ENCODE results near the gene ADGRB2.

ADGRB2 gene

GRCh38 chr1:31802190-31803150, 38.3 kb upstream of the ADGRB2 start:
- no peak overlapping the region for H3K4me3 ChIP-seq (ENCODE audit: low read depth, low read length)
- H3K79me1 ChIP-seq (ENCODE audit: low read length): peaks cover 5% of the 10 kb centered on the region
- H2AFZ ChIP-seq (ENCODE audit: insufficient read depth, low read length, poor library complexity): no peak overlapping the region
- no peak overlapping the region for H3K9ac ChIP-seq (ENCODE audit: low read length)
- no peaks in the 10 kb centered on the region for H3K36me3 ChIP-seq (ENCODE audit: control insufficient read depth in 1 of 2, insufficient read depth in 2 of 2, low read length in 2 of 2)
- peaks cover 4 to 13% of the 10 kb centered on the region in 2 experiments for H3K4me1 ChIP-seq (ENCODE audit: control insufficient read depth in 1 of 2, insufficient read depth in 2 of 2, low read length in 2 of 2)
- WGBS (ENCODE audit: extremely low coverage, insufficient coverage, insufficient read length): no CpG with 5 or more reads among the region's 13 CpGs
- no peak overlapping the region for H2BK5ac ChIP-seq (ENCODE audit: low read depth, low read length, poor library complexity)
- H2BK120ac ChIP-seq (ENCODE audit: insufficient read depth, low read length, poor library complexity): no peak overlapping the region
- DNase-seq: no peak
- no peak overlapping the region for H3K14ac ChIP-seq (ENCODE audit: low read length)
- no peak overlapping the region for H3K23ac ChIP-seq (ENCODE audit: low read length)
- H2BK12ac ChIP-seq (ENCODE audit: low read length): no peak overlapping the region
- H4K91ac ChIP-seq (ENCODE audit: low read depth, low read length): no peak overlapping the region
- no peaks in the 10 kb centered on the region for H3K27me3 ChIP-seq (ENCODE audit: insufficient read depth, low read length)
- no peak overlapping the region for H3K27ac ChIP-seq (ENCODE audit: low read depth, low read length)
- no peak overlapping the region for H2AK5ac ChIP-seq (ENCODE audit: low read length)
- H3K18ac ChIP-seq (ENCODE audit: low read length): no peak overlapping the region
- no peak overlapping the region for H4K12ac ChIP-seq (ENCODE audit: low read depth, low read length)
- no peak overlapping the region for H4K8ac ChIP-seq (ENCODE audit: low read depth, low read length)
- H3K9me3 ChIP-seq (ENCODE audit: insufficient read depth, low read depth, low read length): no peaks in the 10 kb centered on the region
- H3K79me2 ChIP-seq (ENCODE audit: control insufficient read depth, insufficient read depth, low read length, poor library complexity): no peaks in the 10 kb centered on the region
- no peak overlapping the region for H3K4me2 ChIP-seq (ENCODE audit: low read length)
- no peak overlapping the region for H3K4ac ChIP-seq (ENCODE audit: low read depth, low read length)

GRCh38 chr1:31801458-31801857, 37.3 kb upstream of the ADGRB2 start:
- no peak overlapping the region for H2BK5ac ChIP-seq (ENCODE audit: low read depth, low read length, poor library complexity)
- no peak overlapping the region for H2AK5ac ChIP-seq (ENCODE audit: low read length)
- H3K18ac ChIP-seq (ENCODE audit: low read length): no peak overlapping the region
- no peak overlapping the region for H4K8ac ChIP-seq (ENCODE audit: low read depth, low read length)
- H3K79me2 ChIP-seq (ENCODE audit: control insufficient read depth, insufficient read depth, low read length, poor library complexity): no peaks in the 10 kb centered on the region
- no peaks in the 10 kb centered on the region for H3K36me3 ChIP-seq (ENCODE audit: control insufficient read depth in 1 of 2, insufficient read depth in 2 of 2, low read length in 2 of 2)
- WGBS (ENCODE audit: extremely low coverage, insufficient coverage, insufficient read length): no CpG with 5 or more reads among the region's 1 CpG
- no peak for DNase-seq
- no peaks in the 10 kb centered on the region for H3K27me3 ChIP-seq (ENCODE audit: insufficient read depth, low read length)
- H3K27ac ChIP-seq (ENCODE audit: low read depth, low read length): no peak overlapping the region
- H3K4me3 ChIP-seq (ENCODE audit: low read depth, low read length): no peak overlapping the region
- no peak overlapping the region for H3K14ac ChIP-seq (ENCODE audit: low read length)
- peaks cover 4 to 13% of the 10 kb centered on the region in 2 experiments for H3K4me1 ChIP-seq (ENCODE audit: control insufficient read depth in 1 of 2, insufficient read depth in 2 of 2, low read length in 2 of 2)
- no peak overlapping the region for H3K4ac ChIP-seq (ENCODE audit: low read depth, low read length)
- H3K4me2 ChIP-seq (ENCODE audit: low read length): no peak overlapping the region
- no peak overlapping the region for H2BK12ac ChIP-seq (ENCODE audit: low read length)
- no peak overlapping the region for H2AFZ ChIP-seq (ENCODE audit: insufficient read depth, low read length, poor library complexity)
- H4K91ac ChIP-seq (ENCODE audit: low read depth, low read length): no peak overlapping the region
- H4K12ac ChIP-seq (ENCODE audit: low read depth, low read length): no peak overlapping the region
- H3K9me3 ChIP-seq (ENCODE audit: insufficient read depth, low read depth, low read length): no peaks in the 10 kb centered on the region
- H3K79me1 ChIP-seq (ENCODE audit: low read length): peaks cover 5% of the 10 kb centered on the region
- no peak overlapping the region for H2BK120ac ChIP-seq (ENCODE audit: insufficient read depth, low read length, poor library complexity)
- H3K23ac ChIP-seq (ENCODE audit: low read length): no peak overlapping the region
- no peak overlapping the region for H3K9ac ChIP-seq (ENCODE audit: low read length)

- H3K36me3 ChIP-seq (ENCODE audit: control insufficient read depth in 1 of 2, insufficient read depth in 2 of 2, low read length in 2 of 2): no peaks in the 10 kb centered on the region
- H3K4me1 ChIP-seq (ENCODE audit: control insufficient read depth in 1 of 2, insufficient read depth in 2 of 2, low read length in 2 of 2): peaks cover 4 to 13% of the 10 kb centered on the region in 2 experiments
- H4K91ac ChIP-seq (ENCODE audit: low read depth, low read length): no peak overlapping the region
- no peaks in the 10 kb centered on the region for H3K27me3 ChIP-seq (ENCODE audit: insufficient read depth, low read length)
- H2BK120ac ChIP-seq (ENCODE audit: insufficient read depth, low read length, poor library complexity): no peak overlapping the region
- no peak overlapping the region for H3K18ac ChIP-seq (ENCODE audit: low read length)
- no peak overlapping the region for H3K4me2 ChIP-seq (ENCODE audit: low read length)
- H2AFZ ChIP-seq (ENCODE audit: insufficient read depth, low read length, poor library complexity): no peak overlapping the region
- peaks cover 5% of the 10 kb centered on the region for H3K79me1 ChIP-seq (ENCODE audit: low read length)
- H3K79me2 ChIP-seq (ENCODE audit: control insufficient read depth, insufficient read depth, low read length, poor library complexity): no peaks in the 10 kb centered on the region
- H3K4ac ChIP-seq (ENCODE audit: low read depth, low read length): no peak overlapping the region
- H3K9me3 ChIP-seq (ENCODE audit: insufficient read depth, low read depth, low read length): no peaks in the 10 kb centered on the region
- no peak overlapping the region for H3K14ac ChIP-seq (ENCODE audit: low read length)
- no peak overlapping the region for H3K23ac ChIP-seq (ENCODE audit: low read length)
- H2AK5ac ChIP-seq (ENCODE audit: low read length): no peak overlapping the region
- H3K27ac ChIP-seq (ENCODE audit: low read depth, low read length): no peak overlapping the region
- no peak overlapping the region for H3K4me3 ChIP-seq (ENCODE audit: low read depth, low read length)
- H3K9ac ChIP-seq (ENCODE audit: low read length): no peak overlapping the region
- no peak overlapping the region for H2BK12ac ChIP-seq (ENCODE audit: low read length)
- no peak overlapping the region for H2BK5ac ChIP-seq (ENCODE audit: low read depth, low read length, poor library complexity)
- no peak overlapping the region for H4K12ac ChIP-seq (ENCODE audit: low read depth, low read length)
- no peak overlapping the region for H4K8ac ChIP-seq (ENCODE audit: low read depth, low read length)
- WGBS (ENCODE audit: extremely low coverage, insufficient coverage, insufficient read length): no CpG with 5 or more reads among the region's 4 CpGs
- no peak for DNase-seq
Observed at GRCh38 chr1:31800674-31800967, 36.5 kb upstream of the ADGRB2 start.

- Histone ChIP-seq H3K79me2 (ENCODE audit: control insufficient read depth, insufficient read depth, low read length, poor library complexity) (no peaks in the 10 kb centered on the region), H2BK120ac (ENCODE audit: insufficient read depth, low read length, poor library complexity) (no peak overlapping the region), H3K18ac (ENCODE audit: low read length) (no peak overlapping the region), H2BK12ac (ENCODE audit: low read length) (no peak overlapping the region), H3K4me1 (ENCODE audit: control insufficient read depth in 1 of 2, insufficient read depth in 2 of 2, low read length in 2 of 2) (peaks cover 4 to 13% of the 10 kb centered on the region in 2 experiments), H2AFZ (ENCODE audit: insufficient read depth, low read length, poor library complexity) (no peak overlapping the region), H3K4ac (ENCODE audit: low read depth, low read length) (no peak overlapping the region), H2AK5ac (ENCODE audit: low read length) (no peak overlapping the region), H4K12ac (ENCODE audit: low read depth, low read length) (no peak overlapping the region), H3K14ac (ENCODE audit: low read length) (no peak overlapping the region), H3K4me3 (ENCODE audit: low read depth, low read length) (no peak overlapping the region), H3K27me3 (ENCODE audit: insufficient read depth, low read length) (no peaks in the 10 kb centered on the region), H4K8ac (ENCODE audit: low read depth, low read length) (no peak overlapping the region), H3K79me1 (ENCODE audit: low read length) (peaks cover 5% of the 10 kb centered on the region), H3K36me3 (ENCODE audit: control insufficient read depth in 1 of 2, insufficient read depth in 2 of 2, low read length in 2 of 2) (no peaks in the 10 kb centered on the region), H3K23ac (ENCODE audit: low read length) (no peak overlapping the region), H3K9ac (ENCODE audit: low read length) (no peak overlapping the region), H3K27ac (ENCODE audit: low read depth, low read length) (no peak overlapping the region), H4K91ac (ENCODE audit: low read depth, low read length) (no peak overlapping the region), H3K9me3 (ENCODE audit: insufficient read depth, low read depth, low read length) (no peaks in the 10 kb centered on the region), H2BK5ac (ENCODE audit: low read depth, low read length, poor library complexity) (no peak overlapping the region), H3K4me2 (ENCODE audit: low read length) (no peak overlapping the region)
- DNase-seq: no peak
- no CpG with 5 or more reads among the region's 16 CpGs for WGBS (ENCODE audit: extremely low coverage, insufficient coverage, insufficient read length)
Observed at GRCh38 chr1:31799895-31800673, 35.9 kb upstream of the ADGRB2 start.
